Activated CD8-positive, alpha-beta memory T cell treated with anti-CD3 and anti-CD28 coated beads, Interleukin-2, amount 10 ng/mL, durations not matched to agents 7 days and 5 days (primary cell): ENCODE data around the gene UPB1. TPM values are rescaled to one million over a fixed set of nuclear protein-coding genes. Genes with fewer than 3 reads are reported as not detected.
"Not testable (repeated sequence)": the region's sequence is repeated elsewhere in the genome, so short reads cannot be mapped to it uniquely, and the experiment has no call there.

Source experiments
- ATAC-seq: fragments of 150-1000 bp; cut with Tn5 transposase; one replicate; pipeline ENCODE4 v1.10.0; 2021; ENCODE audit warnings: moderate library complexity
- CTCF ChIA-PET: fragments of 350-600 bp; sonication (Branson Sonifier 250); formaldehyde crosslinking; loops from one replicate; lab custom pipeline; 2021; ENCODE audit warnings: antibody characterized with exemption; lab: Charles Lee
- DNase-seq: peaks from one replicate; pipeline ENCODE4 v3.0.0-alpha.2; 2020
- H3K27ac Mint-ChIP-seq: one replicate; pipeline ENCODE4 v1.8.0; 2021; ENCODE audit warnings: mild to moderate bottlenecking, mixed read lengths
- H3K27me3 Mint-ChIP-seq: one replicate; pipeline ENCODE4 v1.8.0; 2021; ENCODE audit warnings: mixed read lengths
- H3K36me3 Mint-ChIP-seq: one replicate; pipeline ENCODE4 v1.8.0; 2021; ENCODE audit warnings: mild to moderate bottlenecking, mixed read lengths
- H3K4me1 Mint-ChIP-seq: one replicate; pipeline ENCODE4 v1.8.0; 2021; ENCODE audit warnings: mixed read lengths
- H3K4me3 Mint-ChIP-seq: one replicate; pipeline ENCODE4 v1.8.0; 2021; ENCODE audit warnings: mild to moderate bottlenecking, moderate library complexity, mixed read lengths
- H3K9me3 Mint-ChIP-seq: one replicate; pipeline ENCODE4 v1.8.0; 2022; ENCODE audit warnings: low read depth, mixed read lengths
- total RNA-seq, 2 experiments: library from RNA; stranded (reverse); gene quantifications; one replicate each; pipeline ENCODE4 v1.2.3, GENCODE V29; 2021

The UPB1 gene
- total RNA-seq, 2 experiments from 2014 or later, result 0.09 to 0.14 TPM

GRCh38 chr22:24529898-24530297, 34.8 kb downstream of the UPB1 start:
- H3K27me3 Mint-ChIP-seq, result peaks cover 4% of the 10 kb centered on the region
- ATAC-seq, result no peak
- CTCF ChIA-PET, result interaction anchor here (1.1 to 11.8 kb wide), 5 partner anchors 8 to 227 kb away, joined by 3 to 102 read pairs (median 4); partner anchors contain the start of gene ADORA2A
- H3K4me3 Mint-ChIP-seq, result no peak overlapping the region
- H3K9me3 Mint-ChIP-seq, result no peaks in the 10 kb centered on the region
- no peaks in the 10 kb centered on the region for H3K36me3 Mint-ChIP-seq
- peaks cover 9% of the 10 kb centered on the region for H3K4me1 Mint-ChIP-seq
- H3K27ac Mint-ChIP-seq, result no peak overlapping the region
- no peak for DNase-seq

GRCh38 chr22:24530968-24531367, 35.8 kb downstream of the UPB1 start:
- DNase-seq, H3K4me3 Mint-ChIP-seq, H3K36me3 Mint-ChIP-seq, H3K27me3 Mint-ChIP-seq, H3K9me3 Mint-ChIP-seq, H3K27ac Mint-ChIP-seq, ATAC-seq, H3K4me1 Mint-ChIP-seq: not testable (repeated sequence)
- CTCF ChIA-PET, result interaction anchor here (1.1 to 11.8 kb wide), 4 partner anchors 9 to 107 kb away, joined by 3 to 102 read pairs (median 4); partner anchors contain the start of gene ADORA2A

- H3K36me3 Mint-ChIP-seq, result no peaks in the 10 kb centered on the region
- CTCF ChIA-PET, result interaction anchor here (1.2 to 11.8 kb wide), 2 partner anchors 10 to 109 kb away, joined by 4 to 102 read pairs; partner anchors contain the start of gene ADORA2A
- no peak overlapping the region for H3K4me3 Mint-ChIP-seq
- ATAC-seq (no peak), DNase-seq (no peak)
- H3K27me3 Mint-ChIP-seq, result peaks cover 4% of the 10 kb centered on the region
- no peak overlapping the region for H3K27ac Mint-ChIP-seq
- H3K4me1 Mint-ChIP-seq, result peaks cover 2% of the 10 kb centered on the region
- H3K9me3 Mint-ChIP-seq, result no peaks in the 10 kb centered on the region
Observed at GRCh38 chr22:24532075-24532474, 36.9 kb downstream of the UPB1 start.

- H3K27me3 Mint-ChIP-seq, result no peaks in the 10 kb centered on the region
- H3K4me1 Mint-ChIP-seq, result no peaks in the 10 kb centered on the region
- H3K4me3 Mint-ChIP-seq, result no peak overlapping the region
- no peak for ATAC-seq
- DNase-seq, result no peak
- H3K36me3 Mint-ChIP-seq, result peaks cover 3% of the 10 kb centered on the region
- no peak overlapping the region for H3K27ac Mint-ChIP-seq
- CTCF ChIA-PET, result no interaction called here
- H3K9me3 Mint-ChIP-seq, result no peaks in the 10 kb centered on the region
Observed at GRCh38 chr22:24535348-24535747, 40.2 kb downstream of the UPB1 start.

- H3K27ac Mint-ChIP-seq, result no peak overlapping the region
- ATAC-seq (no peak), DNase-seq (no peak)
- CTCF ChIA-PET, result no interaction called here
- H3K27me3 Mint-ChIP-seq, result no peaks in the 10 kb centered on the region
- H3K4me1 Mint-ChIP-seq, result no peaks in the 10 kb centered on the region
- no peaks in the 10 kb centered on the region for H3K9me3 Mint-ChIP-seq
- H3K36me3 Mint-ChIP-seq, result peaks cover 8% of the 10 kb centered on the region
- no peak overlapping the region for H3K4me3 Mint-ChIP-seq
Observed at GRCh38 chr22:24536089-24536488, 41.0 kb downstream of the UPB1 start.

- Mint-ChIP-seq H3K27ac (peak overlapping the region; percentile 28), H3K4me3 (no peak overlapping the region), H3K36me3 (peaks cover 12% of the 10 kb centered on the region), H3K27me3 (no peaks in the 10 kb centered on the region), H3K4me1 (no peaks in the 10 kb centered on the region), H3K9me3 (no peaks in the 10 kb centered on the region)
- ATAC-seq, result no peak
- CTCF ChIA-PET, result interaction anchor here (1.9 kb wide), 1 partner anchor 18 kb away, joined by 6 read pairs; no protein-coding TSS in a partner anchor
- DNase-seq, result no peak
Observed at GRCh38 chr22:24540470-24540869, 45.3 kb downstream of the UPB1 start.

GRCh38 chr22:24541681-24542515, 46.8 kb downstream of the UPB1 start:
- CTCF ChIA-PET, result interaction anchor here (1.4 to 1.9 kb wide), 2 partner anchors 12 to 19 kb away, joined by 4 to 6 read pairs; no protein-coding TSS in a partner anchor
- no peak for DNase-seq
- Mint-ChIP-seq H3K9me3 (no peaks in the 10 kb centered on the region), H3K36me3 (peaks cover 18% of the 10 kb centered on the region), H3K27ac (no peak overlapping the region), H3K27me3 (no peaks in the 10 kb centered on the region), H3K4me3 (no peak overlapping the region), H3K4me1 (no peaks in the 10 kb centered on the region)
- ATAC-seq, result no peak

- DNase-seq (no peak), ATAC-seq (no peak)
- Mint-ChIP-seq H3K27me3 (no peaks in the 10 kb centered on the region), H3K36me3 (peaks cover 20% of the 10 kb centered on the region), H3K4me3 (no peak overlapping the region), H3K4me1 (no peaks in the 10 kb centered on the region), H3K9me3 (no peaks in the 10 kb centered on the region), H3K27ac (no peak overlapping the region)
- CTCF ChIA-PET, result interaction anchor here (1.4 kb wide), 1 partner anchor 13 kb away, joined by 4 read pairs; no protein-coding TSS in a partner anchor
Observed at GRCh38 chr22:24542641-24543040, 47.5 kb downstream of the UPB1 start.

GRCh38 chr22:24543185-24543601, 48.1 kb downstream of the UPB1 start:
- Mint-ChIP-seq H3K4me1 (no peaks in the 10 kb centered on the region), H3K4me3 (no peak overlapping the region), H3K27me3 (no peaks in the 10 kb centered on the region), H3K27ac (no peak overlapping the region), H3K36me3 (peaks cover 20% of the 10 kb centered on the region), H3K9me3 (no peaks in the 10 kb centered on the region)
- no peak for DNase-seq
- no peak for ATAC-seq
- CTCF ChIA-PET, result no interaction called here

- no peak for ATAC-seq
- CTCF ChIA-PET, result no interaction called here
- Mint-ChIP-seq H3K27ac (no peak overlapping the region), H3K36me3 (peaks cover 20% of the 10 kb centered on the region), H3K4me3 (no peak overlapping the region), H3K9me3 (no peaks in the 10 kb centered on the region), H3K4me1 (no peaks in the 10 kb centered on the region), H3K27me3 (no peaks in the 10 kb centered on the region)
- no peak for DNase-seq
Observed at GRCh38 chr22:24543679-24544243, 48.6 kb downstream of the UPB1 start.

GRCh38 chr22:24548812-24549211, 53.7 kb downstream of the UPB1 start:
- DNase-seq (no peak), ATAC-seq (no peak)
- Mint-ChIP-seq H3K27me3 (no peaks in the 10 kb centered on the region), H3K4me1 (peaks cover 20% of the 10 kb centered on the region), H3K36me3 (peaks cover 10% of the 10 kb centered on the region), H3K27ac (no peak overlapping the region), H3K9me3 (no peaks in the 10 kb centered on the region), H3K4me3 (no peak overlapping the region)
- CTCF ChIA-PET, result interaction anchor here (0.8 kb wide), 1 partner anchor 127 kb away, joined by 3 read pairs; no protein-coding TSS in a partner anchor

- H3K4me1 Mint-ChIP-seq, result peaks cover 26% of the 10 kb centered on the region
- H3K27ac Mint-ChIP-seq, result peak overlapping the region; percentile 21
Observed at GRCh38 chr22:24550028-24550901, 55.1 kb downstream of the UPB1 start.

GRCh38 chr22:24550902-24551435, 55.8 kb downstream of the UPB1 start:
- H3K4me1 Mint-ChIP-seq, result peaks cover 28% of the 10 kb centered on the region
- H3K27me3 Mint-ChIP-seq, result no peaks in the 10 kb centered on the region
- H3K9me3 Mint-ChIP-seq, result no peaks in the 10 kb centered on the region
- ATAC-seq, result no peak
- no peak for DNase-seq
- H3K36me3 Mint-ChIP-seq, result peaks cover 12% of the 10 kb centered on the region
- CTCF ChIA-PET, result no interaction called here
- H3K4me3 Mint-ChIP-seq, result no peak overlapping the region
- peak overlapping the region; percentile 50 for H3K27ac Mint-ChIP-seq

More at GRCh38 chr22:24550028-24550901, 55.1 kb downstream of the UPB1 start:
- no peaks in the 10 kb centered on the region for H3K27me3 Mint-ChIP-seq
- H3K9me3 Mint-ChIP-seq, result no peaks in the 10 kb centered on the region
- ATAC-seq (no peak), DNase-seq (no peak)
- no peak overlapping the region for H3K4me3 Mint-ChIP-seq
- peaks cover 11% of the 10 kb centered on the region for H3K36me3 Mint-ChIP-seq
- CTCF ChIA-PET, result no interaction called here
